ENCODE results near the gene ASIC4. TPM values are rescaled to one million over a fixed set of nuclear protein-coding genes. Genes with fewer than 3 reads are reported as not detected.

Gene ASIC4
- total and polyA plus RNA-seq, 2 of the 13 experiments (the other 11 are each of a cell fraction or from before 2014, with no cell fraction given) = 0.03 TPM; not detected in 1

- TF ChIP-seq, protein P1, sequence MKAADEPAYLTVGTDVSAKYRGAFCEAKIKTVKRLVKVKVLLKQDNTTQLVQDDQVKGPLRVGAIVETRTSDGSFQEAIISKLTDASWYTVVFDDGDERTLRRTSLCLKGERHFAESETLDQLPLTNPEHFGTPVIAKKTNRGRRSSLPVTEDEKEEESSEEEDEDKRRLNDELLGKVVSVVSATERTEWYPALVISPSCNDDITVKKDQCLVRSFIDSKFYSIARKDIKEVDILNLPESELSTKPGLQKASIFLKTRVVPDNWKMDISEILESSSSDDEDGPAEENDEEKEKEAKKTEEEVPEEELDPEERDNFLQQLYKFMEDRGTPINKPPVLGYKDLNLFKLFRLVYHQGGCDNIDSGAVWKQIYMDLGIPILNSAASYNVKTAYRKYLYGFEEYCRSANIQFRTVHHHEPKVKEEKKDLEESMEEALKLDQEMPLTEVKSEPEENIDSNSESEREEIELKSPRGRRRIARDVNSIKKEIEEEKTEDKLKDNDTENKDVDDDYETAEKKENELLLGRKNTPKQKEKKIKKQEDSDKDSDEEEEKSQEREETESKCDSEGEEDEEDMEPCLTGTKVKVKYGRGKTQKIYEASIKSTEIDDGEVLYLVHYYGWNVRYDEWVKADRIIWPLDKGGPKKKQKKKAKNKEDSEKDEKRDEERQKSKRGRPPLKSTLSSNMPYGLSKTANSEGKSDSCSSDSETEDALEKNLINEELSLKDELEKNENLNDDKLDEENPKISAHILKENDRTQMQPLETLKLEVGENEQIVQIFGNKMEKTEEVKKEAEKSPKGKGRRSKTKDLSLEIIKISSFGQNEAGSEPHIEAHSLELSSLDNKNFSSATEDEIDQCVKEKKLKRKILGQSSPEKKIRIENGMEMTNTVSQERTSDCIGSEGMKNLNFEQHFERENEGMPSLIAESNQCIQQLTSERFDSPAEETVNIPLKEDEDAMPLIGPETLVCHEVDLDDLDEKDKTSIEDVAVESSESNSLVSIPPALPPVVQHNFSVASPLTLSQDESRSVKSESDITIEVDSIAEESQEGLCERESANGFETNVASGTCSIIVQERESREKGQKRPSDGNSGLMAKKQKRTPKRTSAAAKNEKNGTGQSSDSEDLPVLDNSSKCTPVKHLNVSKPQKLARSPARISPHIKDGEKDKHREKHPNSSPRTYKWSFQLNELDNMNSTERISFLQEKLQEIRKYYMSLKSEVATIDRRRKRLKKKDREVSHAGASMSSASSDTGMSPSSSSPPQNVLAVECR (CRISPR knock-in tag; IDR thresholded peaks at IDR 0.05; ENCODE audit: borderline replicate concordance) = 0 out of 2 replicates have a peak, but pooled peaks have one; percentile 31
- no peak for TF ChIP-seq EHMT2 (IDR thresholded peaks at IDR 0.05; ENCODE audit: borderline replicate concordance, low read depth, low read length)
- TF ChIP-seq MIXL1 (CRISPR knock-in tag; IDR thresholded peaks at IDR 0.05) = no peak
- TF ChIP-seq ARID5B (CRISPR knock-in tag; IDR thresholded peaks at IDR 0.05) = peak; percentile 22; the same call in 1 of the 2 replicates
- TF ChIP-seq FLYWCH1 (CRISPR knock-in tag; IDR thresholded peaks at IDR 0.05) = no peak
- no peak for TF ChIP-seq ZNF451 (CRISPR knock-in tag; IDR thresholded peaks at IDR 0.05)
- peak; percentile 21; the same call in 1 of the 2 replicates for TF ChIP-seq IRF2 (CRISPR knock-in tag; IDR thresholded peaks at IDR 0.05)
- TF ChIP-seq SP5 (CRISPR knock-in tag; IDR thresholded peaks at IDR 0.05; ENCODE audit: borderline replicate concordance, low read depth) = no peak
- peak; percentile 38; the same call in 1 of the 2 replicates for TF ChIP-seq DMAP1 (CRISPR knock-in tag; IDR thresholded peaks at IDR 0.05)
- no peak for TF ChIP-seq ZNF709 (CRISPR knock-in tag; IDR thresholded peaks at IDR 0.05)
- no peak for TF ChIP-seq HMG20B (CRISPR knock-in tag; conservative IDR thresholded peaks at IDR 0.05)
- no peak for TF ChIP-seq E2F5 (CRISPR knock-in tag; conservative IDR thresholded peaks at IDR 0.05)
- no peak for TF ChIP-seq ATF6 (CRISPR knock-in tag; conservative IDR thresholded peaks at IDR 0.05)
- no peak; the same call in 1 of the 2 replicates for TF ChIP-seq ERF (CRISPR knock-in tag; IDR thresholded peaks at IDR 0.05)
- TF ChIP-seq NBN (conservative IDR thresholded peaks at IDR 0.05) = no peak
- TF ChIP-seq SMAD1 (CRISPR knock-in tag; IDR thresholded peaks at IDR 0.05; ENCODE audit: borderline replicate concordance, low read depth) = no peak; the same call in 1 of the 2 replicates
- TF ChIP-seq ZBTB21 (CRISPR knock-in tag; IDR thresholded peaks at IDR 0.05) = no peak
Observed at GRCh38 chr2:219570194-219570923, 56.1 kb downstream of the ASIC4 start (continued).

All from HepG2 (cell line).